Medulla oblongata (tissue), 1 donor: ENCODE results near the gene RANGRF.

Source experiments
- DNase-seq: peaks from one replicate; pipeline ENCODE4 v3.0.0-alpha.2; 2015; ENCODE audit errors: extremely low spot score

Gene RANGRF

GRCh38 chr17:8273884-8274444 is 14.5 kb upstream of the RANGRF start:
- DNase-seq, result no peak

GRCh38 chr17:8274816-8275215 is 13.7 kb upstream of the RANGRF start:
- DNase-seq, result no peak

- DNase-seq, result no peak
Observed at GRCh38 chr17:8275421-8276290, 12.8 kb upstream of the RANGRF start.

GRCh38 chr17:8277317-8277716 is 11.2 kb upstream of the RANGRF start:
- DNase-seq, result no peak

GRCh38 chr17:8282345-8282744 is 6.1 kb upstream of the RANGRF start:
- DNase-seq, result no peak

GRCh38 chr17:8283356-8283755 is 5.1 kb upstream of the RANGRF start:
- DNase-seq, result no peak

- no peak for DNase-seq
Observed at GRCh38 chr17:8284126-8284525, 4.3 kb upstream of the RANGRF start.

- DNase-seq, result no peak
Observed at GRCh38 chr17:8285270-8286181, 2.9 kb upstream of the RANGRF start.

- no peak for DNase-seq
Observed at GRCh38 chr17:8287651-8288335, 677 bp upstream of the RANGRF start.

- no peak for DNase-seq
Observed at GRCh38 chr17:8289103-8289397, 580 bp downstream of the RANGRF start.

- no peak for DNase-seq
Observed at GRCh38 chr17:8290043-8290442, 1.6 kb downstream of the RANGRF start.

- no peak for DNase-seq
Observed at GRCh38 chr17:8292639-8293395, 4.3 kb downstream of the RANGRF start.

- no peak for DNase-seq
Observed at GRCh38 chr17:8294361-8294760, 5.9 kb downstream of the RANGRF start.

- no peak for DNase-seq
Observed at GRCh38 chr17:8294814-8295316, 6.4 kb downstream of the RANGRF start.

GRCh38 chr17:8300226-8300625 is 11.8 kb downstream of the RANGRF start:
- DNase-seq, result no peak

GRCh38 chr17:8300627-8301242 is 12.3 kb downstream of the RANGRF start:
- peak; percentile 82 for DNase-seq

GRCh38 chr17:8310601-8311123 is 22.2 kb downstream of the RANGRF start:
- no peak for DNase-seq

- no peak for DNase-seq
Observed at GRCh38 chr17:8311131-8311790, 22.8 kb downstream of the RANGRF start.

GRCh38 chr17:8312251-8312650 is 23.8 kb downstream of the RANGRF start:
- DNase-seq, result no peak
